GM19452 (cell line): ENCODE results near the gene GSTM4.
"Not testable (repeated sequence)": the region's sequence is repeated elsewhere in the genome, so short reads cannot be mapped to it uniquely, and the experiment has no call there.

Experiments
- ATAC-seq: cut with Tn5 transposase; IDR thresholded peaks from one replicate; pipeline ENCODE4 v1.9.1; 2021; ENCODE audit not compliant: unreplicated experiment

GSTM4 gene

DNA sequence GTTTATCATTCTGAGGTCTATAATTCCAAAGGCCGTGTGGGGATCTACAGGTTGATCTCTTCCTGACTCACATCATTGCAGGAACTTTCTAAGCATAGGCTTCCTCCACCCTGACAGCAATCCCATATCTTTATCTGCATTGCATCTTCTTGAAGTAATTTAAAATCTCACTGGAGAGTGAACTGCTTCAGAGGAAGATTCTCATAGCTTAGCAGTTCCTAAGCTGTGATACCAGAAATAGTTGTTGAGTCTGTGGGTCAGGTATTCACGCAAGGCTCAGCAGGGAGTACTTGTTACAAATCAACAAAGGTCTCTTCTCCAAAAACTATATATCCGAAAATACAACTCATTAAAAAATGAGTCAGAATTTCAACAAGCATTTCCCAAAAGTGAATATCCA is 39.2 kb downstream of the GSTM4 start:
- not testable (repeated sequence) for ATAC-seq

- ATAC-seq = no peak
Observed at GRCh38 chr1:109697066-109697465, 41.2 kb downstream of the GSTM4 start.

DNA sequence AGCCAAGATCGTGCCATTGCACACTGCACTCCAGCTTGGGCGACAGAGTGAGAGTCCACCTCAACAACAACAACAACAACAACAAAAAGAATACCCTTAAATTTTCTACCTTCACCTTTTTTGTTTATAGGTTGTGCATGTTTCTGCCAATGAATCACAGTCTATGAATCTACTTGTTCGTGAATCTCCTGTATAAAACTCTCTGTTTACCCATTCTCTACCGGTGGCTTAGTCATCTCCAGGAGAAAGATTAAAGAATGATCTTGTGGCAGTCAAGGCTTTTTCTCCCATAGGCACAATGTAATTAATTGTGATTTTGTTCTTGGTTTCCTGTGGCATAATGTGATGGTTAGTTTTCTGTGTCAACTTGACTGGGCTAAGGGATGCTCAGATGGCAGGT is 42.0 kb downstream of the GSTM4 start:
- not testable (repeated sequence) for ATAC-seq

- not testable (repeated sequence) for ATAC-seq
Observed at GRCh38 chr1:109702940-109703339, 47.0 kb downstream of the GSTM4 start.

DNA sequence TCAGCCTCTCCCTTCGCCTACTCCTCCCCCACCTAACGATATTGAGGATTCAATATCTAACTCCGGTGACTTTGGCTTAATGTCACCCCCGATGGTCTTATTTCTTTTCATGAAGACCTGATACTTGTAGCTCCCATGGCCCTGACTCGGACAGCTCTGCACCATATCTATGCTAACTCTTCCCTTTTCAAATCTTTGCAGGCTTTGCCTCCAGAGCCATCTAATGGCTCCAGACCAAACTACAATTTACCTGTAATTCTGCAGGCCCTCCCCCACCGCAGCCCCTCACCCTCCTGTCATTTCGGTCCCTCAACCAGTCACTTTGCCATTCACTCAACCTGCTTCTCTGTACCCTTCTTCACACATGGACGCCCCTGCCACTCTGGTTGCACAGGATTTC is 48.3 kb downstream of the GSTM4 start:
- no peak for ATAC-seq

DNA sequence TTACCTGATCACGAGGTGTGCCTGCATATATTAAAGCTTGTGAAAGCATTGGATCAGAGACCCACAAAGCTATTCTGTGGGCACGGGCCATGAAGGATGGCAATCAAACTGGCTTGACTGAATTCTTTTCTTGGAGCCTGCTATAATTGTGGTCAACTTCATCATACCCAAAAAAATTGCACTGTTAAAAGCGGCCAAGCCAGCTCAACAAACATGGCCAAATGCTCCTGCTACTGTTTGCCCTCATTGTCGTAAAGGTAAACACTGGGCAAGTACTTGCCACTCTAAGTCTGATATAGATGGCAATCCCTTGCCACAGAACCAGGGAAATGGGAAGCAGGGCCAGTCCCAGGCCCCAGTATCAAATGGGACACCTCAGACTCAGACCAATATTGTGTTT is 49.5 kb downstream of the GSTM4 start:
- ATAC-seq = no peak

DNA sequence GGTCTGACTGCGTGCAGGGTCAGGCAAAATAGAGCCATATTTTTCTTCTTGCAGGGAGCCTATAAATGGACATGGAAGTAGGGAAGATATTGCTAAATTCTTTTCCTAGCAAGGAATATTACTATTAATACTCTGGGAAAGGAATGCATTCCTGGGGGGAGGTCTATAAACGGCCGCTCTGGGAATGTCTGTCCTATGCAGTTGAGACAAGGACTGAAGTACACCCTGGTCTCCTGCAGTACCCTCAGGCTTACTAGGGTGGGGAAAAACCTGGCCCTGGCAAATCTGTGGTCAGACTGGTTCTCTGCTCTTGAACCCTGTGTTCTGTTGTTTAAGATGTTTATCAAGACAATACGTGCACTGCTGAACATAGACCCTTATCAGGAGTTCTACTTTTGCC is 53.0 kb downstream of the GSTM4 start:
- ATAC-seq = not testable (repeated sequence)

GRCh38 chr1:109709822-109710221 is 53.9 kb downstream of the GSTM4 start:
- not testable (repeated sequence) for ATAC-seq
